NCI-H2029 (cell line): ENCODE results near the gene COL1A2.

Source experiments
- DNase-seq: peaks from one replicate; lab custom pipeline; 2025; lab: John Stamatoyannopoulos, UW

The COL1A2 gene

DNA sequence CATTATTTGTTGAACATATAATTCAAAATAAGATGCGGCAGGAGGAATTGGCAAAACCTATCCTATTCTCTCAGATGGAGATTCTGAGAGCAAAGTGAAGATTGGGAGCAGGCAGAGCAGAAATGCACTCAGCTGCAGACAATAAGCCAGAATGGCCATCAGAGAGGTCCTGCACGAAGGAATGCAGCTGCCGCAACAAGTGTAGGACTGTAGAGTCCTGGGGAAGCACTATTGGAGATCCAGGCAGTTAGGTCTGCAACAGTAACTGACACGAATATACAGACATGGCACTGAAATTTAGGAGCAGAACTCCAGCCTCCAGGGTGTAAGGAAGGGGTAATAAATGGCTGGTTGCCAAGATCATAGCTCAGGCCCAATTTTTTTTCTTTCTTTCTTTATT, 10.4 kb upstream of the COL1A2 start:
- no peak for DNase-seq

GRCh38 chr7:94386416-94386815, 8.3 kb upstream of the COL1A2 start:
- DNase-seq: no peak

GRCh38 chr7:94388540-94388939, 6.2 kb upstream of the COL1A2 start:
- DNase-seq: no peak

DNA sequence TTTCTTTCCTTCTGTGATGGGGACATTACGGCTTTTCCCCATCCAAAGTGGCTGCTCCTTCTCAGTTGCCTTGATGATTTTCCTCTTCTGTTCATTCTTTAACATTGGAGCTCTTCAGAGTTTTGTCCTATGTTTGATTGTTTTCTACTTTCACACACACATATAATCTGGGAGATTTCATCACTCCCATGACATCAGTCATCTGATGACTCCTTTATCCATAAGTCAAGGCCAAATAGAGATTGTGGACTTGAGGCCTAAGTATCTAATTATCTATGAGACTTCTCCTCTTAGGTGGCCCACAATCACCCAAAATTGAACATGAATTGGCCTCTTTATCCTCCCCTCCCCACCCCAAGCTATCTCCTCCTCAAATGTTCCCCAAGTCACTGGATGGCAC, 5.3 kb upstream of the COL1A2 start:
- no peak for DNase-seq

GRCh38 chr7:94391726-94392392, 2.8 kb upstream of the COL1A2 start:
- no peak for DNase-seq

- no peak for DNase-seq
These were observed 2.3 kb upstream of the COL1A2 start for GRCh38 chr7:94392393-94392786.

GRCh38 chr7:94393246-94394108, 1.2 kb upstream of the COL1A2 start:
- DNase-seq: no peak

DNA sequence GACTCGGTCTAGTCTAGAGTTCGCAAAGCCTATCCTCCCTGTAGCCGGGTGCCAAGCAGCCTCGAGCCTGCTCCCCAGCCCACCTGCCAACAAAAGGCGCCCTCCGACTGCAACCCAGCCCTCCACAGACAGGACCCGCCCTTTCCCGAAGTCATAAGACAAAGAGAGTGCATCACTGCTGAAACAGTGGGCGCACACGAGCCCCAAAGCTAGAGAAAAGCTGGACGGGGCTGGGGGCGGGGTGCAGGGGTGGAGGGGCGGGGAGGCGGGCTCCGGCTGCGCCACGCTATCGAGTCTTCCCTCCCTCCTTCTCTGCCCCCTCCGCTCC, 622 bp upstream of the COL1A2 start:
- no peak for DNase-seq

- DNase-seq: peak; percentile 18
These were observed 694 bp downstream of the COL1A2 start for GRCh38 chr7:94395141-94396036.

DNA sequence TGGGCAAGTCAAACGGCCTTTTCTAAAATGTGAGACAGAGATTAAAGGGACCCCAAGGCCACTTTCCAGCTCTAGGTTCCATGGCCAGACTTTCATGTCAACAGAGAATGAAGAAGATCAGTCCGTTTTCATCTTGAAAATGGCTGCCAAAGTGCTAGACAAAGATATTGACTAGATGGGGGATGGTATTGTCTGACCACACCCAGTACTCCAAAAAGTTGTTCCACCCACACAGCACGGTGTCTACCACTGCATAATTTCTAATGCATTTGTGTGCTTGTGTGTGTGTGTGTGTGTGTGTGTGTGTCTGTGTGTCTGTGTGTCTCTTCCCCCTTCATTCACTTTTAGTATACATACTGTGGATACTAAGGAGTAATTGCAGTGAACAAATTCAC, 1.3 kb downstream of the COL1A2 start:
- DNase-seq: no peak

- no peak for DNase-seq
These were observed 1.9 kb downstream of the COL1A2 start for GRCh38 chr7:94396596-94396995.

DNA sequence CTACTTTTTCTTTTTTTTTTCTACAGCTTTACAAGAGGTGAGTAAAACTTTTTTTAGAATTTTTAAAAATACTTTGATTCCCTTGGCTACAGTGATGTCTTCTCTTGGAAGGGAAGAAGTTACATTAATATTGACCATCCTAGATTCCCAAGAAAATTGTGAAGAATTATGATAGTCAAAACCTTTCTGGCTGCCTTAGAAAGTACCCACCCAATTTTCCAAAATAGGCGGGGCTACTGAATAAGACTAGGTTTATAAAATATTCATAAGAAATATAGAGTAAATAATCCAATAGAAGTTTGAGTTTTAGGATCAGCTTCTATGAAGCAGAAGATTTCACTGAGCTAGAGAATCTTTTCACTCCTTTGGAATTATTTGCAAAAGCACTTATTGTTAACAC, 3.0 kb downstream of the COL1A2 start:
- no peak for DNase-seq

DNA sequence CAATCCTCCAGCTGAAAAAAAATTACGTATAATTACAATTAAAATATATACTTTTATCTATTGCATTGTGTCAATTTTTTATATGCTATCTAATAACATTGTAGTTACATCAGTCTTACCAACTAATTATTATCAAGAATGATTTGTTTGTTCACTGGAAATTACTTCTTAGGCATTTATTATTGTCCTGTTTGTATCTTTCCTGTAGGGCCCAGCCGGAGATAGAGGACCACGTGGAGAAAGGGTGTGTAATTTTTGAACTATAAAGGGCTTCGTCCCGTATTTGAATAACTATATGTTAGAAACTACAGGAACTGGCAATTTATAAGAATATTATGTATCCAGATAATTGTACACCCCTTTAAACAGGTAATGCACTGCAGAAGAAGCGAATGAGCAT, 4.1 kb downstream of the COL1A2 start:
- DNase-seq: no peak

DNA sequence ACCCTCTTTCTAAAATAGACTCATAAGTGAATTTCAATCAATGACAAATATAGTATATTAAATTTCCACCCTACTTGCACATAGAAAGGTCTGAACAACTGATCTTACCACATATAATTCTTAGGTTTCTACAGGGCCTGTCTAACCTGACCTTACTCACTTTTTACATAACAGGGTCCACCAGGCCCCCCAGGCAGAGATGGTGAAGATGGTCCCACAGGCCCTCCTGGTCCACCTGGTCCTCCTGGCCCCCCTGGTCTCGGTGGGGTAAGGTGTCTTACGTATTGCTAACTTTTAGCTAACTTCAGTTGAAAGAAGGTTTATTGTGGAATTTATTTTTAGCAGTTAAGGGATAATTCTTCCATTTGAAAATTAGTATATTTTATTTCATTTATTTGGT, 5.3 kb downstream of the COL1A2 start:
- DNase-seq: no peak

GRCh38 chr7:94400643-94401427, 6.1 kb downstream of the COL1A2 start:
- no peak for DNase-seq

GRCh38 chr7:94401428-94401814, 6.7 kb downstream of the COL1A2 start:
- DNase-seq: no peak

GRCh38 chr7:94403546-94403945, 8.9 kb downstream of the COL1A2 start:
- no peak for DNase-seq

DNA sequence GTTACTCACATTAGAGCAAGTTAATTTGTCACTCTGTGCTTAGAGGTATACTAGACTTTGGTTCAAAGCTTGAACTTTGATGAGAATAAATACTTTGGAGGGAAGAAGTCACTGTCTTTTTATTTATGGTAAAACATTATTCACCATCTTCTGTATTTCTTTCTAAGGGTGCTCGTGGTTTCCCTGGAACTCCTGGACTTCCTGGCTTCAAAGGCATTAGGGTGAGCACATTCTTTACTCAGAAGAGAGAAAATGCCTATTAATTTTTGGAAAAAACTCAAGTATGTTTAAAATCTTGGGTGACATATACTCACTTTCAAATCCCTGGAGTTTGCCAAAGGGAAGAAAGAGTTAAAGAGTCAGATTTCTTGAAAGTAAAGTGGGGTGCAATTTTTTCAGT, 10.8 kb downstream of the COL1A2 start:
- DNase-seq: no peak

- no peak for DNase-seq
These were observed 12.0 kb downstream of the COL1A2 start for GRCh38 chr7:94406696-94407095.

GRCh38 chr7:94409200-94409948, 14.7 kb downstream of the COL1A2 start:
- no peak for DNase-seq
